NCI-H1417 (cell line): ENCODE data around the gene FADS2.

ENCODE experiments used
- DNase-seq, 3 experiments: peaks; one replicate each; lab custom pipeline; 2025; lab: John Stamatoyannopoulos, UW

Gene FADS2

DNA sequence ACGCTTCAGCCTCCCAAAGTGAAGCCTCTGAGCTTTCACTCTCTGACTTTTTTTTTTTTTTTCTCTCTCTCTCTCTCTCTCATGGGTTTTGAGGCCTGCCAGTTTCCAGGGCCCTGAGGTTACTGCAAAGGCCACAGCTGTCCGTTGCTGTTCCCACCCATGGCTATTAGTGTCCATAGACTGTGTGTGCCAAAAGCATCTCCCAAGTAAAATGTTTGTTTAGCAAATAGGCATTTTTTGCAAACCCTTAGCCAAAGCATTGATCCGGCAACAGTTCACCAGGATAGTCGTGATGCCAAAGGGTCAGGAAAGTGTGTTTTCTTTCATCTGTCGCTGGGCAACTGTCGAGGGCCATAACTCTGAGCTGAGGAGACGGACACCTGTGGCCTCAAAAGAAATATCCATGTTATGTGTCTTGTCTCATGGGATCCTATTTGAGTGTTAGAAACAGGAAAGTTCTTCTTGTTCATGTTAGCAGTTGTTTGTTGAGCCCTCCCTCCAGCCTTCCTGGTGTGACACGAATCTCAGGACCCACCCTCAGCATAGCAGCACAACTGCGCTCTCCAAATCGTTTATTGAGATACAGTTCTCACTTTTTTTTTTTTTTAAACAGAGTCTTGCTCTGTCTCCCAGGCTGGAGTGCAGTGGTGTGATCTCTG is 18.4 kb downstream of the FADS2 start:
- no peak for DNase-seq

DNA sequence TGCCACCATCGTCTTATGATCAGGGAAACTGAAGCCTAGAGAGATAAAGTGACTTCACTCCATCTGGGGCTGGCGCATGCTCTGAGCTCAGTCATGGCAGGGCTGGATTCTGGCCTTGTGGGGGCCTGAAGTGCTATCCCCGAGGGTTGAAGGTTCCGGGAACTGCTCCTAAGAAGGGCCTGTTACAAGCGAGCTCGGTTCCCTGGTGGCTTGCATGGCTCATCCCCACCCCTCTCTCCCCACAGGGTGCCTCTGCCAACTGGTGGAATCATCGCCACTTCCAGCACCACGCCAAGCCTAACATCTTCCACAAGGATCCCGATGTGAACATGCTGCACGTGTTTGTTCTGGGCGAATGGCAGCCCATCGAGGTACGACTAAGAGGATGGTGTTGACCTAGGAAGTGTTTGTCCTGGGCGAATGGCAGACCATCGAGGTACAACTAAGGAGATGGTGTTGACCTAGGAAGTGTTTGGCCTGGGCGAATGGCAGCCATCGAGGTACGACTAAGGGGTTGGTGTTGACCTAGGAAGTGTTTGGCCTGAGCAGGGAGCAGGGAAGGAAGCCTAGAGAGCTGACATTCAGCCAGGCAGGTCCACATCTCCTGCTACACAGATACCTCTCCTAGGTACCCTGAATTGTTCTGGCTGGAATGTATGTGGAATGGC is 19.9 kb downstream of the FADS2 start:
- DNase-seq: no peak

DNA sequence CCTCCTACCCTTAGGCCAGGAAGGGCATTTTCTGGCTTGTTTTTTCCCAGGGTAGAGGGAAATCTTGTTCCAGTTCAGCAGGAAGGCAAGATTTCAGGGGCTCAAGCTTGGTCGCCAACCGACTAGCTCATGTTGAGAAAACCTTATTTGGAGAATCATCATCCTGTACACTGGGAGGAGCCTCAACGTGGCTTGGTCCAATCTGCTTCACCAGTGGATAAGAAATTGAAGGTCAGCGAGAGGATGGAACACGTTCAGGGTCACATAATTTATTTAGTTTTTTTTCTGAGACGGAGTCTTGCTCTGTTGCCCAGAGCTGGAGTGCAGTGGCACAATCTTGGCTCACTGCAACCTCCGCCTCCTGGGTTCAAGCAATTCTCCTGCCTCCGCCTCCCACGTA is 20.5 kb downstream of the FADS2 start:
- no peak for DNase-seq

- no peak for DNase-seq
Observed at GRCh38 chr11:61850687-61851086, 22.6 kb downstream of the FADS2 start.

GRCh38 chr11:61851113-61851899 is 23.2 kb downstream of the FADS2 start:
- no peak for DNase-seq

- DNase-seq: no peak
Observed at GRCh38 chr11:61851900-61852295, 23.8 kb downstream of the FADS2 start.

DNA sequence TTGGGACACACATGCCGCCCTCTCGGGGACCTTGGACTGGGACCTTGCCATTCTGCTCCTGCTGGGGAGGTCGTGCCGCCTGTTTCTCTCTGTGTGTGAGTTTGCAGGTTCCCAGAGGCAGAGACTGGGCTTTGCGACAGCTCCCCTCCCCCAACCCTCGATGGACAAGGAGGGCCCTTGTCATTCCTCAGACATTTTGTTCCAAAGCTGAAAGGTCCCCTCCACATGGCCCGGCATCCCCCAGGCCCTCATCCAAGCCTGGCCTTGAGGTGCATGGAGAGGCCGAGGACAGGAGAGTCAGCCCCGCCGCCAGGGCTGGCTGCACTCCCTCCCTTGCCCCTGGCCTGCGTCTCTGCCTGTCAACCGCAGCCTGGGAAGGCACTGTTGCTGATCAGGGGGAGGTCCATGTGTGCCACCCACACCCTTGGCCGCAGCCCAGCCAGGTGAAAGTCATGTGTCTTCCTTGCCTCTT is 25.6 kb downstream of the FADS2 start:
- no peak for DNase-seq

DNA sequence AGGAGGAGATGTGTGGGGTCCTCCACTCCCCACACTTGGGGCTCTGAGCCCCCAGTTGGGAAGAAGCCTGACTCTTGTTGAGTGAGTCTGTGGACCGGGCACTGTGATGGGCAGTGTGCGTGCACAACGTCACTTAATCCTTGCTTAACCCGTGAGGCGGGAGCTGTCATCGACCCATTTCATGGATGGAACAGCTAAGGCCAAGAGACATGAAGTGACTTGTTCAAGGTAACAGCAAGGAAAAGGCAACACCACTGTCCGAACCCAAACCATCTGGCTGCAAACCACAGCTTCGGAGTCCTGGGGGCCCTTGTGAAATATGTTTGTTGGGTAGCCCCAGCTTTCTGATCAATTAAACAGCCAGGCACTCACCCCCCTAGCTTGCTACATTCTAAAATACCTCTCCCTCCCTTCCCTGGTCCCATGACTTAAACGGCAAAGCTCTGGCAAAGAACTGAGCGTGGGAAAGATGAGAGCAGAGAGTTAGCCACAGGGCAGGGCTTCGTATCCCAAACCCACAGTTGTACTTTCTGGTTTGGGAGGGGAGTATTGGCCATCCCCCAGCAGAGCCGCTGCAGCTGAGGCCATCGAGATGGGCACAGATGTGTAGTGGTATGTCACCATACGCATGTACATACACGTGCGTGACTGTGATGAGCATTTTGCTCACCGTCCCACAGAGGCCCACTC is 26.3 kb downstream of the FADS2 start:
- no peak for DNase-seq

DNA sequence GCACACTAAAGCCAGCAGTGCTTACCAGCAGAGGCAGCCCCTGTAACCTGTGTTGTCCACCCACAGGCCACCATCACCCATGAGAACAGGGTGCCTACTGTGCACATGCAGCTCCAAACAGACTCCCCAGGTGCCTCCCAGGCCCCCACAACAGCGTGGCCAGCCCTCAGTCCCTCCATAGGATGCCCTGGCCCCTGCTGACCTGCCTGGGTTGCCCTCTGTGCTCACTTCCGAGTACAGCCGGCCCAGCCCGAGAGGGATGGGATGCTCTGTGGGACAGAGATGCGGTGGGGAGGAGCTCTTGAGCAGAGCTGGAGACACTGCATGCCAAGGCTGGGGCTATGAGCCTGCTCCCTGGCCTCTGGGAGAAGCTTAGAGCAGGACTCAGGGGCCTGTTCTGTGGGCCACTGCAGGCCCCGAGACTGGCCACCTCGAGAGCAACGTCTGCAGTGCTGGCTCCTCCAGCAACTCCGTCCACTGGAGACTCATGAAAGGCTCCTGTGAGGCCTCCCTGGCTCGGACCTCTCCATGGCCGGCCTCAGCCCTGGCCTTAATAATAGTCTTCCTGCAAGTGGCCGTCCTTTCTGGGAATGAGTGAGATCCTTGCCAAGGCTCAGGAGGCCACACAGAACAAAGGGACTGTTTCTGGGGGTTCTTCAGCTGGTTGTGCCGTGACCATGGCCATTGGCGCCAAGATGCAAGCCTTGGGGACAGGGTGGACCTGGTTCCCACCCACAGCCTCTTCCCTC is 27.0 kb downstream of the FADS2 start:
- no peak for DNase-seq

DNA sequence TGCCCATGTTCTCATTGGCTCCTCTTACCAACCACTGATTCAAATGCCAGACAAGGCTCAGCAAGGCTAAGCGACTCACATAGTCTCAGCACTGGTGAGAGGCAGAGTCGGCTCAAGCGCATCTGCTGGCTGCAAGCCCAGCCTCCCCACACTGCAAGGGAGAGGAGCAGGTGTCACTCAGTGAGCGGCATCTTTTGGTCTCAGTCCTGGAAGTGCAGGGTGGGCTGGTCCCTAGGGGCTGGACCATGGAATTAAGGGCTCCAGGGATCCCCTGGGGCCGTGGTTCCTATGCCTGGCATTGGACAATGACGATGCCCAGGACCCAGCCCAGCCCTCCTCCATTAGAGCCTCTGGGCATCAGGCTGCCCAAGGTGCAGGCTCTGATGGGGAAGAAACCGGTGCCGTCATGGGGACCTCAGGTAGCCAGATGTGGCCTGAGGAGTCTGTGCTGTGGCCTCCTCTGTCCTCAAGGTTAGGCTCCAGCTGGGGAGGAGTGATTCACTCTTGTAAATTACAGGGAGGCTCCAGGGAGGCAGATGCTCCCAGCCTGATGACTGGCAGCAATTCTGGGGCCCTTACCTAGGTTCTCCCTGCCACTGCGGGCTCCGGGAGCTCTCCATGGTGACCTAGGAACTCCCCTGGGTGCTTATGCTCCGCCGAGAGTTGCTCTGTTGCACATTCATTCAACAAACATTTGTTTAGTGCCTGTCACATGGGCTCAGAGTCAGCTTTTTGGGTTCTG is 28.0 kb downstream of the FADS2 start:
- no peak for DNase-seq

DNA sequence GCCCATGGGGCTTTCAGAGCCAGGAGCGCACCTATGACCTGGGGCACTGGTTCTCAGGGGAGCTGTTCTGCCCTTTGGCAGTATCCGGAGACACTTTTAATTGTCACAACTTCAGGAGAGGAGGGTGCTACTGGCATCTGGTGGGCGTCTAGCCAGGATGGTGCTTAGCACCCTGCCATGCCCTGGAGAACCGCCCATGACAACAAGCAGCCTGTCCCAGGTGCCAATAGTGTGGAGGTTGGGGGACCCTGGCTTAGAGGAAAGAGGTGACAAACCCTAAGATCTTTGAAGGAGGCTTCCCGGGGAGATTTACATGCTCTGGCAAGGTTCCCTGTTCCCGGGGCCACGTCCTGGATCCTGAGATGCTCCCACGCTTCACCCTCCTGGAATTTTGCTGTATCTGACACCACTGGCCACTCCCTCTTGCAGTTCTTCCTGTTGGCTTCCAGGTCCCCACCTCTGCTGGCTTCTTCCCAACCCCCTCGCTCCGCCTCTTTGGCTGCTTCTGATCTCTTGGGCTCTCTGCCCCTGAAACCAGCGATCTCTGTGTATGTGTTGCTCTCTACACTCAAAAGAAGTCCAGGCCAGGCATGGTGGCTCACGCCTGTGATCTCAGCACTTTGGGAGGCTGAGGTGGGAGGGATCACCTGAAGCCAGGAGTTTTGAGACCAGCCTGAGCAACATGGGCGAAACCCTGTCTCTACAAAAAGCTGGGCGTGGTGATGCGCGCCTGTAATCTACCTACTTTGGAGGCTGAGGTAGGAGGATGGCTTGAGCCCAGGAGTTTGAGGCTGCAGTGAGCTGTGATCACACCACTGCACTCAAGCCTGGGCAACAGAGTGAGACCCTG is 32.2 kb downstream of the FADS2 start:
- DNase-seq: no peak

GRCh38 chr11:61861634-61862033 is 33.5 kb downstream of the FADS2 start:
- no peak for DNase-seq

DNA sequence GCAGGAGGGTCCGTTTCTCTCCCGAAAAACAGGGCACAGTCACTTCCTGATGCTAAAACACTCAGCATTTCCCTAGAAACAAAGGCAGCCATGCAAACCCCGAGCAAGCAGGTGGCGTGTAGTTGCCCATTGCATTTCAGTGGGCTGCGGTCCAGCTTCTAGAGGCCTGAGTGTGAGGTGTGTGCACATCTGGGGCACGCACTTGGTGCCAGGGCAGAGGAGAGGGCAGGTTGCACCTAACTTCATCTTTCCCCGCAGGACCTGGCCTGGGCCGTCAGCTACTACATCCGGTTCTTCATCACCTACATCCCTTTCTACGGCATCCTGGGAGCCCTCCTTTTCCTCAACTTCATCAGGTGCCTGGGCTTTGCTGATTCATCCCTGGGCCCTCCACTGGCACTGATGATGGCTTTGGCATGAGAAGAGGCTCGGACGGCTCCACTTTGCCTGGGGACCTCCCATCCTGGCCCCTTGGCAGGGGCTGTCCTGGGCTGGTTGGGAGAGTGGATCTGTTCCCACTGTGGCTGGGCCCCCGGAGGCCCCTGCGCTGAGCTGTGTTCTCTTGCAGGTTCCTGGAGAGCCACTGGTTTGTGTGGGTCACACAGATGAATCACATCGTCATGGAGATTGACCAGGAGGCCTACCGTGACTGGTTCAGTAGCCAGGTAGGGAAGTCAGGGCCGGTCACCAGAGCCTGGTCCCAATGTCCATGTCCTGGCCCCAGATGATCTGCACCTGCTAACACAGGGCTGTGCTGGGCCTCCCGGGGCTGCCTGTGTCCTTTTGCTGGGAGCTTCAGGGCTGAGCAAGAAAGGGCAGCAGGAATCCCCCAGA is 34.8 kb downstream of the FADS2 start:
- DNase-seq: no peak

GRCh38 chr11:61863548-61864081 is 35.5 kb downstream of the FADS2 start:
- no peak for DNase-seq

DNA sequence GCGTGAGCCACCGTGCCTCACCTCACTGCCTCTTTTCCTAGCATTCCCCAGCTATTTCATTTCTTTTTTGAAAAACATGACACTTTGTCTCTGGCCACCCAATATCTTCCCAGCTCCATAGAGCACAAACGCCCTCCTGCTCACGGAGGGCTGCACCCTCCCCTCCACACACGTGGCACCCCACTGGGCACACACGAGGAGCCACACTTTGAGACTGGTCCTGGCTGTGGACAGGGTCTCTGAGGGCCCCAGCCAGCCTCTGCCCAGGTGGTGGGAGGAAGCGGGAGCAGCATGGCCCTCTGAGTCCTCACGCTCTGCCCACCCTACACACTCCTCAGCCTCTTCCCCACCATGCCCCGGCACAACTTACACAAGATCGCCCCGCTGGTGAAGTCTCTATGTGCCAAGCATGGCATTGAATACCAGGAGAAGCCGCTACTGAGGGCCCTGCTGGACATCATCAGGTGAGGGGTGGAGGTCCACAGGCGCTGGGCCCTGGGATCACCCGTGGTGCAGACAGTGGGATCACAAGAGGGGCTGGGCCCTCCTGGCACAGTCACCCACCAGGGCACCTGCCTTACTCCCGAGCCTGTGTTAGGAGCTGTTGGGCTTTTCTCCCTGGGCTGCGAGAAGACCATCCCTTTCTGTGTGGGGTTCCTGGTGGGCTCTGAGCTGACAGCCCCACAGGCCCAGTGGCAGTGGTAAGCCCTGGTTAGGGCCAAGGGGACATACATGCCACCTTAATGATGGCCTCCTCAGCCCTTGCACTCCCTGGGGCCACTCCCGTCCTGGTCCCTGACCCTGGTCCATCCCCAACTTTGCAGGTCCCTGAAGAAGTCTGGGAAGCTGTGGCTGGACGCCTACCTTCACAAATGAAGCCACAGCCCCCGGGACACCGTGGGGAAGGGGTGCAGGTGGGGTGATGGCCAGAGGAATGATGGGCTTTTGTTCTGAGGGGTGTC is 37.0 kb downstream of the FADS2 start:
- DNase-seq: no peak

DNA sequence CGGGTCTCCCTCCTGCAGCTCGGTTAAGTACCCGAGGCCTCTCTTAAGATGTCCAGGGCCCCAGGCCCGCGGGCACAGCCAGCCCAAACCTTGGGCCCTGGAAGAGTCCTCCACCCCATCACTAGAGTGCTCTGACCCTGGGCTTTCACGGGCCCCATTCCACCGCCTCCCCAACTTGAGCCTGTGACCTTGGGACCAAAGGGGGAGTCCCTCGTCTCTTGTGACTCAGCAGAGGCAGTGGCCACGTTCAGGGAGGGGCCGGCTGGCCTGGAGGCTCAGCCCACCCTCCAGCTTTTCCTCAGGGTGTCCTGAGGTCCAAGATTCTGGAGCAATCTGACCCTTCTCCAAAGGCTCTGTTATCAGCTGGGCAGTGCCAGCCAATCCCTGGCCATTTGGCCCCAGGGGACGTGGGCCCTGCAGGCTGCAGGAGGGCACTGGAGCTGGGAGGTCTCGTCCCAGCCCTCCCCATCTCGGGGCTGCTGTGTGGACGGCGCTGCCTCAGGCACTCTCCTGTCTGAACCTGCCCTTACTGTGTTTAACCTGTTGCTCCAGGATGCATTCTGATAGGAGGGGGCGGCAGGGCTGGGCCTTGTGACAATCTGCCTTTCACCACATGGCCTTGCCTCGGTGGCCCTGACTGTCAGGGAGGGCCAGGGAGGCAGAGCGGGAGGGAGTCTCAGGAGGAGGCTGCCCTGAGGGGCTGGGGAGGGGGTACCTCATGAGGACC is 38.3 kb downstream of the FADS2 start:
- DNase-seq: no peak

DNA sequence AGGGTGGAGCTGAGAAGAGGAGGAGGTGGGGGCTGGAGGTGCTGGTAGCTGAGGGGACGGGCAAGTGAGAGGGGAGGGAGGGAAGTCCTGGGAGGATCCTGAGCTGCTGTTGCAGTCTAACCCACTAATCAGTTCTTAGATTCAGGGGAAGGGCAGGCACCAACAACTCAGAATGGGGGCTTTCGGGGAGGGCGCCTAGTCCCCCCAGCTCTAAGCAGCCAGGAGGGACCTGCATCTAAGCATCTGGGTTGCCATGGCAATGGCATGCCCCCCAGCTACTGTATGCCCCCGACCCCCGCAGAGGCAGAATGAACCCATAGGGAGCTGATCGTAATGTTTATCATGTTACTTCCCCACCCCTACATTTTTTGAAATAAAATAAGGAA is 38.9 kb downstream of the FADS2 start:
- DNase-seq: no peak
